ENCODE results near the gene TXNDC5.

TXNDC5 gene

DNA sequence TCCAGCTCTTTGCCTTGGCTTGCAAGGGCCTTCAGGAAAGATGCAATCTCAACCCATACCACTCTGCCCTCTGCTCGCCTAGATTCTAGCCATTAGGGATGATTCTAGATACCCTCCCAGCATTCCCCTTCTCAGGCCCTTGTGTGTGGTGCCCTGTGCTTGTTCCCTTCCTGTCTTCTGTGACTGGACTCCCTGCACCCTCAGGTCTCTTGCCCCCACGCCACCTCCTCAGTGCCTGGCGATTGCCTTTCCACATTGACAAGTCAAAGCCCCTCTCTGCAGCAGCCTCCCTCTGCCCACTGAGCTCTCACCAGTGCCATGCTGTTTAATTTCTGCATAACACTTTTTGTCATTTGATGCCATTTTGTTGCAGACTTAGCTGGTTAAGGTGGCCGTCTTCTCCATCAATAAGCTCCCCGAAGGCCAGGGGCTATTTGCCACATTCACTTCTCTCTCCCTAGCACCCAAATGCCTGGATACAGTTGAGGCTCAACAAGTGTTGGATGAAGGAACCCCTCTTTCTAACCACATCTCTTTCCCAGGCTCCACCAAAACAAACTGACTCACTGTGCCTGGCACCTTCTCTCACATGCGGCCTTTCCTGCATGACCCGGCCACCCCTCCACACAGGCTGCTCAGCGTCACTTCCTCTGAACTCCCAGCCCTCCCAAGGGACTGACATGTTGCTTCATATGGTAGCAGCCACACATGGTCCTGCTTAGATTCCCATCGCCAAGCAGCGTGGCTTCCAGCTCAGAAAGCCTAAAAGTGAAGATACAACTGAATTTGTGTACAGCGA, 4.6 kb upstream of the TXNDC5 start:
- H3K36me3 ChIP-seq (ENCODE audit: insufficient read depth, low read length): no peaks in the 10 kb centered on the region
- TF ChIP-seq EZH2 (IDR thresholded peaks at IDR 0.05; ENCODE audit: borderline replicate concordance, low read length): no peak
- TF ChIP-seq CTCF (IDR thresholded peaks at IDR 0.05; ENCODE audit: low read length): no peak
- H3K27ac ChIP-seq (ENCODE audit: low read depth, low read length, poor library complexity, severe bottlenecking): no peak overlapping the region
- H2AFZ ChIP-seq (ENCODE audit: low read length): no peak overlapping the region
- no peaks in the 10 kb centered on the region for H4K20me1 ChIP-seq (ENCODE audit: insufficient read depth, low read length)
- H3K79me2 ChIP-seq (ENCODE audit: insufficient read depth, low read length): no peaks in the 10 kb centered on the region
- peaks cover 6% of the 10 kb centered on the region; the same call in 1 of the 2 replicates for H3K27me3 ChIP-seq (ENCODE audit: insufficient read depth, low read length)
- H3K4me3 ChIP-seq (ENCODE audit: low read depth, low read length, poor library complexity, severe bottlenecking): no peak overlapping the region
- no peak overlapping the region for H3K9ac ChIP-seq (ENCODE audit: low read length)
- H3K4me1 ChIP-seq (ENCODE audit: insufficient read depth, low read length, severe bottlenecking): peaks cover 15% of the 10 kb centered on the region
- no peaks in the 10 kb centered on the region for H3K9me3 ChIP-seq (ENCODE audit: low read length)
- no peaks in the 10 kb centered on the region for H3K9me2 ChIP-seq (ENCODE audit: low read depth, low read length)
- H3K4me2 ChIP-seq (ENCODE audit: low read length): no peak overlapping the region
- H3F3A ChIP-seq (ENCODE audit: insufficient read depth, low read length): no peaks in the 10 kb centered on the region

GRCh38 chr6:7914311-7914710, 3.7 kb upstream of the TXNDC5 start:
- H2AFZ ChIP-seq (ENCODE audit: low read length): no peak overlapping the region
- no peak for TF ChIP-seq EZH2 (IDR thresholded peaks at IDR 0.05; ENCODE audit: borderline replicate concordance, low read length)

GRCh38 chr6:7912736-7913517, 2.3 kb upstream of the TXNDC5 start:
- Histone ChIP-seq H3F3A (ENCODE audit: insufficient read depth, low read length) (no peaks in the 10 kb centered on the region), H3K9ac (ENCODE audit: low read length) (no peak overlapping the region), H3K79me2 (ENCODE audit: insufficient read depth, low read length) (no peaks in the 10 kb centered on the region), H4K20me1 (ENCODE audit: insufficient read depth, low read length) (no peaks in the 10 kb centered on the region), H2AFZ (ENCODE audit: low read length) (no peak overlapping the region), H3K27ac (ENCODE audit: low read depth, low read length, poor library complexity, severe bottlenecking) (no peak overlapping the region), H3K4me3 (ENCODE audit: low read depth, low read length, poor library complexity, severe bottlenecking) (no peak overlapping the region), H3K4me2 (ENCODE audit: low read length) (no peak overlapping the region), H3K36me3 (ENCODE audit: insufficient read depth, low read length) (no peaks in the 10 kb centered on the region), H3K4me1 (ENCODE audit: insufficient read depth, low read length, severe bottlenecking) (peaks cover 30% of the 10 kb centered on the region), H3K9me2 (ENCODE audit: low read depth, low read length) (no peaks in the 10 kb centered on the region), H3K9me3 (ENCODE audit: low read length) (no peaks in the 10 kb centered on the region), H3K27me3 (ENCODE audit: insufficient read depth, low read length) (peaks cover 6% of the 10 kb centered on the region; the same call in 1 of the 2 replicates)
- TF ChIP-seq CTCF (IDR thresholded peaks at IDR 0.05; ENCODE audit: low read length) (no peak), EZH2 (IDR thresholded peaks at IDR 0.05; ENCODE audit: borderline replicate concordance, low read length) (no peak)

More at GRCh38 chr6:7914311-7914710, 3.7 kb upstream of the TXNDC5 start:
- H3F3A ChIP-seq (ENCODE audit: insufficient read depth, low read length): no peaks in the 10 kb centered on the region
- H3K36me3 ChIP-seq (ENCODE audit: insufficient read depth, low read length): no peaks in the 10 kb centered on the region
- H3K79me2 ChIP-seq (ENCODE audit: insufficient read depth, low read length): no peaks in the 10 kb centered on the region
- no peaks in the 10 kb centered on the region for H4K20me1 ChIP-seq (ENCODE audit: insufficient read depth, low read length)
- no peak overlapping the region for H3K27ac ChIP-seq (ENCODE audit: low read depth, low read length, poor library complexity, severe bottlenecking)
- peaks cover 6% of the 10 kb centered on the region; the same call in 1 of the 2 replicates for H3K27me3 ChIP-seq (ENCODE audit: insufficient read depth, low read length)
- H3K4me1 ChIP-seq (ENCODE audit: insufficient read depth, low read length, severe bottlenecking): peaks cover 19% of the 10 kb centered on the region
- H3K4me2 ChIP-seq (ENCODE audit: low read length): no peak overlapping the region
- no peak overlapping the region for H3K4me3 ChIP-seq (ENCODE audit: low read depth, low read length, poor library complexity, severe bottlenecking)
- H3K9me2 ChIP-seq (ENCODE audit: low read depth, low read length): no peaks in the 10 kb centered on the region
- no peak overlapping the region for H3K9ac ChIP-seq (ENCODE audit: low read length)
- no peaks in the 10 kb centered on the region for H3K9me3 ChIP-seq (ENCODE audit: low read length)

Measured in OCI-LY1 (cell line).